ENCODE data around the gene SLC35G6. TPM values are rescaled to one million over a fixed set of nuclear protein-coding genes. Genes with fewer than 3 reads are reported as not detected.
"Not testable (repeated sequence)": the region's sequence is repeated elsewhere in the genome, so short reads cannot be mapped to it uniquely, and the experiment has no call there.

The SLC35G6 gene
- polyA plus RNA-seq (2013, experiment 1 of 2; ENCODE audit: insufficient read length) = 0.24 TPM
- 0.19 TPM for polyA plus RNA-seq (2013, experiment 2 of 2; ENCODE audit: insufficient read length)

DNA sequence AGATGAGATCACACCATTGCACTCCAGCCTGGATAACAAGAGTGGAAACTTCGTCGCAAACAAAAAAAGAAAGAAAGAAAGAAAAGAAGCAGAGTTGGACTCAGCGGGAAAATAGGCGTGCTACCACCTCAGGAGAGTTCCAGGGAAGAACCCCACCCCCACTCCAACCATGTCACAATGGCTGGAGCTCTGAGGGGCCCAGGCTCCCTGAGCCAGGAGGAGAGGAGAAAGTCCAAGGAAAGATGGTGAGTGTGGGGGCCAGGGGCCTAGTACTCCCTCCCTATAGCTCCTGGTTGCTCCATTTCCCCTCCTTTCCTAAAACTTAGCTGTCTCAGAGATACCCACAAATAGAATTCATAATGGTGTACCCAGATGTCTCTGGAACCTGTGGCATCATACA lies at the start of gene SLC35G6:
Gene SLC35G6, plus strand, starts transcription at position 172 of the 400 bp plus-strand sequence. Its CDS starts 71 bp downstream, at position 243.
- DNase-seq = not testable (repeated sequence)

DNA sequence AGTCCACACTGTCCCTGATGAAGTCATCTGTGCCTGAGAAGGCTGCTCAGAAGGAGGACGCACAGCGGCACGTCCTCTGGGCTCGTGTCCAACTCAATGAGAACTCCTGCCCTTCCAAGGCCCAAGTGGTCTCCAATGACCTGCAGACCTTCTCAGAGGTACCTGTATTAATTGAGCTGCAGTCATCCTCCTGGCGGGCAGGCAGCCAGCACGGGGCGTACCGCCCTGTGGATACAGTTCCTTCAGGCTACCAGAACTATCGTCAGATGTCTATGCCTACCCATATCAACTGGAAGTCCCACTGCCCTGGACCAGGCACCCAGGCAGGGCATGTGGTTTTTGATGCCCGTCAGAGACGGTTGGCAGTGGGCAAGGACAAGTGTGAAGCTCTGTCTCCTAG lies 49.0 kb upstream of the SLC35G6 start:
- DNase-seq = no peak

DNA sequence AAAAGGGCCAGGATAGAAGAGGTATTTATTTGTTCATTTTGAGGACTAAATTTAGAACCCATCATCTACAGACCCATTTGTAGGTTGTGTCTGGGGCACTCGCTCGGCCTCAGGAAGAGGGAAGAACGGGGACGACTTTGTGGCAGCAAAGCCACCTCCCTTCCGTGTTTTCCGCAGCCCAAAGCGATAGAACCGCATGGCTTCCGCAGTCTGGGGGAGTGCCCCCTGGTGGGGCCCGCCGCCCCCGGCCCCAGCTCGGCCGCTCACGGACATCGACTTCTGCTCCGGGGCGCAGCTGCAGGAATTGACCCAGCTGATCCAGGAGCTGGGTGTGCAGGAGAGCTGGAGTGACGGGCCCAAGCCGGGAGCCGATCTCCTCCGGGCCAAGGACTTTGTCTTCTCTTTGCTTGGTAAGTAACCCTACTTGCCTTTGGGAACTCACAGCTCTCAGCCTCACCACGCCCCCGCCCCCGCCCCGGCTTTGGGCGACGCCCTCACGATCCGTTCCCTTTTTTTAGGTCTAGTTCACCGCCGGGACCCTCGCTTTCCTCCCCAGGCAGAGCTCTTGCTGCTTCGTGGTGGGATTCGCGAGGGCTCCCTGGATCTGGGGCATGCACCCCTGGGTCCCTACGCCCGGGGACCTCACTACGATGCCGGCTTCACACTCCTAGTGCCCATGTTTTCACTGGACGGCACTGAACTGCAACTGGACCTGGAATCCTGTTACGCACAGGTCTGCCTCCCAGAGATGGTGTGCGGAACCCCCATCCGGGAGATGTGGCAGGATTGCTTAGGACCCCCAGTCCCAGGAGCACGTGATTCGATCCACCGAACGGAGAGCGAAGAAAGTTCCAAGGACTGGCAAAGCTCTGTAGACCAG lies 45.3 kb upstream of the SLC35G6 start:
- DNase-seq = no peak

DNA sequence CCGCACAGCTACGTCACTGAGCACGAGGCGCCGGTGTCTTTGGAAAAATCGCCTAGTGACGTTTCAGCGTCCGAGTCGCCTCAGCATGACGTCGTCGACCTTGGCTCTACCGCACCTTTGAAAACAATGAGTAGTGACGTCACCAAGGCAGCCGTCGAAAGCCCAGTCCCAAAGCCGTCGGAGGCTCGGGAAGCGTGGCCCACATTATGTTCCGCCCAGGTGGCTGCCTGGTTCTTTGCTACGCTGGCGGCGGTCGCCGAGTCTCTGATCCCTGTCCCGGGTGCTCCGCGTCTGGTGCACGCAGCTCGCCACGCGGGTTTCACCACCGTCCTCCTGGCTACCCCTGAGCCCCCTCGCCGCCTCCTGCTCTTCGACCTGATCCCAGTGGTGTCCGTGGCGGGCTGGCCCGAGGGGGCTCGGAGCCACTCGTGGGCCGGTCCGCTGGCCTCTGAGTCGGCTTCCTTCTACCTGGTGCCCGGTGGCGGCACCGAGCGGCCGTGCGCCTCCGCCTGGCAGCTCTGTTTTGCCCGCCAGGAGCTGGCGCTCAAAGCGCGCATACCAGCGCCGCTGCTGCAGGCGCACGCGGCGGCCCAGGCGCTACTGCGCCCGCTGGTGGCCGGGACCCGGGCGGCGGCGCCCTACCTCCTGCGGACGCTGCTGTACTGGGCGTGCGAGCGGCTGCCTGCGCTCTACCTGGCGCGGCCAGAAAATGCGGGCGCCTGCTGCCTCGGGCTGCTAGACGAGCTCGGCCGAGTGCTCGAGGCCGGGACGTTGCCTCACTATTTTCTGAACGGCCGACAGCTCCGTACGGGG lies 44.5 kb upstream of the SLC35G6 start:
- peak; percentile 78 for DNase-seq

DNA sequence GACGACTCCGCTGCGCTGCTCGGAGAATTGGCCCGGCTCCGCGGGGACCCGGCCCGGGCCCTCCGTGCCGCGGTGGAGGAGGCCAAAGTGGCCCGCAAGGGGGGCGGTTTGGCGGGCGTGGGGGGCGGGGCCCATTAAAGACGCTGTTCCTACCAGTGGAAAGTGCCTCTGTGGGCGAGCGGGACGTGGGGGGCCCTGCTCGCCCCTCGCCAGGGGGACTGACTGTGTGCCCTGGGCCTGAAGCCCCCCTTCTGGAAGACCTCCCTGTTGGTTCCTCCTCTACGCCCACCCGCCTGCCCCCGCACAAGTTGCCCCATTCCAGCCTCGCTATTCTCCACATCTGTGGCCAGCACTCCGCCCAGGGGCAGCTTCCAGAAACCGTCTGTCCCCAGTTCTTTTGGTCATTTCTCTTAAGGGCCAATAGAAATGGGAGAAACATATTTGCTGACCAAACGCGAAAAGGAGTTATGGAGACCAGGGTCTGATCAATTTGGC lies 43.8 kb upstream of the SLC35G6 start:
- no peak for DNase-seq

DNA sequence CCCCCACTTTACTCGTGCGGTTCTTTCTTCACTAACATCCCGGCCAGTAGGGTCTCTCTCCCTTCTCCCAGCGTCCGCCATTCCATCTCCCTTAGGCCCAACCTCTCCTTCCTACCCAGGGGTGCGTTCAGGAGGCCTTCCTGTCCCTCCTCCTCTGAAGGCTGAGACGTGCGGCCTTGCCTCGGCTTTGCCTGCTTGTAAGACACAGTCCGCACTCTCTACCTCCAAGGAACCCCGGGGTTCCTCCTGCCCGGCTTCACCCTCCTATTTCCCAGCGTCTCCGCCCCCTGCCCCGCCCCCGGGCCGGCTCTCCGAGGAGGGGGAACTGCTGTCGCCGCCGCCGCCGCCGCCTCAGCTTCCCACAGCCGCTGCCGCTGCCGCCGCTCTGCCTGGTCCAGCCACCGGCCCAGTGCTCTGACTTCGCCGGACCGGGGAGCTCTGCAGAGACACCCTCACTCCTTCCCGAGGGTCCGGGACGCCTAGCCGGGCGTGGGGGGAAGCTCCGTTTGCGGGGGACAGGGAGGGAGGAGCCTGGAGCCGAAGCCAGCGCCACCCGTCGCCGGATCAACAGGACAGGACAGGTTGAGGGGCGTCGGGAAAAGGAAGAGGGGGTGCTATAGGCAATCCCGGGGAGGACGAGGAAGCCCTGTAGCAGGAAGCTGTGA lies 43.2 kb upstream of the SLC35G6 start:
- DNase-seq = peak; percentile 34

DNA sequence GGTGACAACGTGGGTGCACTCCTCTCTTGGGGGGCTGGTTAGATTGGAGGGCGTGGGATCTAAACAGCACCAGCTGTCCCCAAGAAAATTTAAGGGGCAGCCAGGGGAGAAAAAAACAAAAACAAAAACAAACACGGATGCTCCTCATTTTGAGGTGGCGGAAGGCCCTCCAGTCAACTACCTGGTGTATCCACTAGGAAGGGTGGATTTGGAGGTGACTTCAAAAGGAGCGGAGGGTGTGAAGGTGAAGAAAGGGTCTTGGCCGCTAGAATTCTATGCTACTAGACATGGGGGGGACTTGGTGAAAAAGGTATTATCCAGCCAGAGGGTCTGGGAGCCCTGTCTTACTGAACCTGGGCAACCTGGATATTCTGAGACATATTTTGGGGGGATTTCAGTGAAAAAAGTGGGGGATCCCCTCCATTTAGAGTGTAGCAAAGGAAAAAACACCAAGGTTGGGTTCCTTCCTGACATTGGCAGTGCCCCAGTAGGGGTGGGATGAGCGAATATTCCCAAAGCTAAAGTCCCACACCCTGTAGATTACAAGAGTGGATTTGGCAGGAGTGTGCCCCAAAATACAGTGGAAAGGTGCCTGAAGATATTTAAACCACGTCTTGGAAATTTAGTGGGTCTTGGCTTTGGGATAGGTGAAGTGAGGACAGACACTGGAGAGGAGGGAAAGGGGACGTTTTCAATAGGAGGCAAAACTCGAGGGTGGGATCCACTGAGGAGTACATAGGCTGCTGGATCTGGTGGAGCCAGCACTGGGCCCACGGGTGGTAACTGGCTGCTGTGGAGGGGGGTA lies 42.4 kb upstream of the SLC35G6 start:
- DNase-seq = no peak

DNA sequence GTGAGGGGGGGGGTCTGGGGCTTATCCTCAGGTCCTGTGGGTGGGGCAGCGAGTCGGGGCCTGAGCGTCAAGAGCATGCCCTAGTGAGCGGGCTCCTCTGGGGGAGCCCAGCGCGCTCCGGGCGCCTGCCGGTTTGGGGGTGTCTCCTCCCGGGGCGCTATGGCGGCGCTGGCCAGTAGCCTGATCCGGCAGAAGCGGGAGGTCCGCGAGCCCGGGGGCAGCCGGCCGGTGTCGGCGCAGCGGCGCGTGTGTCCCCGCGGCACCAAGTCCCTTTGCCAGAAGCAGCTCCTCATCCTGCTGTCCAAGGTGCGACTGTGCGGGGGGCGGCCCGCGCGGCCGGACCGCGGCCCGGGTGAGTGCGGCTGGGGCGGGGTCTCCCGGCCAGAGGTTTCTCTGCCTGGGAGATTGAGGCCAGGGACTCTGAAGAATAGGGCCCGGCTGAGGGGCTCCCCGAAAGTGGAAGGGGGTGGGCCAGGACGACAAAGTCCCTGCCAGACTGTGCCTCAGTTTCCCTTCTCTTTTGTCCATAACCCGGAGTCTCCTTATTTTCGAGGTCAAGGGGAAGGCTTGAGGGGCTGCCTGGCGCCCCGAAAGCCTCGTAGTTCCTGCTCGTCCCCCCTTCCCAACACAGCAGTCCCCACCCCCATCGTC lies 41.7 kb upstream of the SLC35G6 start, which contains the start of gene FGF11:
Gene FGF11, plus strand, starts transcription at position 51 of the 651 bp plus-strand sequence. Its CDS starts 109 bp downstream, at position 160.
- no peak for DNase-seq

DNA sequence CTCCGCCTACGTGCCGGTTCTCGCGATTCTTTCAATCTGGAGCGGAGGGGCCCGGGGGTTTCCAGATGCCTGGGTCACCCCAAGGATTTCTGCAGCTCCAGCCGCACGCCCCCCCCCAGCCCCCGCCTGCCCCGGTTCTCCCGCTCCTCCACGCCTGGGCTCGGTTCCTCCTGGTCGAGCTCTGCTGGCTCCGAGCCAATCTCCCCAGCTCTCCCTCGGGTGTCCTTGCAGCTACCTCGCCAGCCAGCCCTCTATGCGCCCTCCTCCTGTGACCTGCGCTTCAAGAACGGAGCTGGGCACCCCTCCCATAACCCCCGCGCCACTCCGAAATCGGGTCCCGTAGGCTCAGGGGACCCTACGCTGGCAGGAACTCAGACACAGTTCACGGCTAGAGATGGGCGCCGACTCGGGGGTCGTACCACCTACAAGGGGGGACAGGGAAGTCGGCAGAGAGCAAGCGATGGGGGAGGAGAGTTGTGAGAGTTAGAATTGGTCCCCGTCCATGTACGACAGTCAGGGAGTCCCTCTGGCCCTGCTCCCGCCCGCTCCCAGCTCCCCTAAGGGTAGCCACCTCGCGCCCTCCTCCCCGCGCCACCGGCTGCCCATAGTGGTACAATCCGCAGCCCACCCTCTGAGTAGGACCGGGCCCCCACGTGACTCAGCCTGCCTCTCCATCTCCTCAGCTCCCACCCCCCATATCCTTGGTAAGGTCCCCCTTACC lies 41.0 kb upstream of the SLC35G6 start:
- peak; percentile 28 for DNase-seq

DNA sequence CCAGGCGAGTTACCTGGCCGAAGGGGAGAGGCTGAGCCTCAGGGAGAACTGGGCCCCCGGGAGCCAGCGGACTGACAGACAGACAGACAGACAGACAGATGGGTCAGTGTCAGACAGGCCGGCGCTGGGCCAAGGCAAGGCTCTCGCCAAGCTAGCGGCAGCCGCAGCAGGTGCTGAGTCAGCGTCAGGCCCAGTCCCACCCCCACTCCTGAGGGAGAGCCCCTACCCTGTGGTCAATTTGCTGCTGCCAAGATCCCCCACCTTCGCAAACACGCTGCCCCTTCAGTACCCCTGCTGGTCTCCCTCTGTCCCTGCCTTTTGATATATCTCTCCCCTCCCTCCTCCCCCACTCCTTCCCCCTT lies 40.4 kb upstream of the SLC35G6 start:
- DNase-seq = no peak

DNA sequence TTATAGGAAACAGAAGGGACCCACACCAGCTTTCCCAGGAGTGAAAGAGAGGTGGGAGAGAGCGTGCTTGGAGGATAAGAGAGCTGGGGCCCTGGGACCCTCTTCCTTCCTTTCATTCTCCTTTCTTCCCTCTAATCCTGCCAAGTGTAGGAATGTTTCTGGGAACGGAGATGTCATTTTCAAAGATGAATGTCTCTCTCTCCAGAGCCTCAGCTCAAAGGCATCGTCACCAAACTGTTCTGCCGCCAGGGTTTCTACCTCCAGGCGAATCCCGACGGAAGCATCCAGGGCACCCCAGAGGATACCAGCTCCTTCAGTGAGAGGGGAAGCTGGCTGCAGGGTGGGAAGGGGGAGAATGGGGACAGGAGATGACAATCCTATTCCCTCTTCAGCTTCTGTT lies 40.0 kb upstream of the SLC35G6 start:
- no peak for DNase-seq

DNA sequence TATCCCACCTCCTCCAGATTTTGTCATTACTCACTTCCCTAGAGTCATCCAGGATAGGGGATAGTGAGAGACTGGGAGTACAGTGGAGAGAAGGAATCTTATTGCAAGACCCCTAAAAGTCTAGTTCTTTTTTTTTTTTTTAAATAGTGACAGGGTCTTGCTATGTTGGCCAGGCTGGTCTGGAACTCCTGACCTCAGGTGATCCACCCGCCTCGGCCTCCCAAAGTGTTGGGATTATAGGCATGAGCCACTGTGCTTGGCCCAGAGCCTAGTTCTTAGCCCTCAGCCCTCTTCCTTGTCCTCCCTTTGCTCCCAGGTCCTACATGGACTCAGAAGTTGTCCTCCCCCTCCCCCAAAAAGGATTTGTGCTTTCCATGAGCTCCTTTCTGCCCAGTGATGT lies 39.1 kb upstream of the SLC35G6 start:
- DNase-seq = no peak

DNA sequence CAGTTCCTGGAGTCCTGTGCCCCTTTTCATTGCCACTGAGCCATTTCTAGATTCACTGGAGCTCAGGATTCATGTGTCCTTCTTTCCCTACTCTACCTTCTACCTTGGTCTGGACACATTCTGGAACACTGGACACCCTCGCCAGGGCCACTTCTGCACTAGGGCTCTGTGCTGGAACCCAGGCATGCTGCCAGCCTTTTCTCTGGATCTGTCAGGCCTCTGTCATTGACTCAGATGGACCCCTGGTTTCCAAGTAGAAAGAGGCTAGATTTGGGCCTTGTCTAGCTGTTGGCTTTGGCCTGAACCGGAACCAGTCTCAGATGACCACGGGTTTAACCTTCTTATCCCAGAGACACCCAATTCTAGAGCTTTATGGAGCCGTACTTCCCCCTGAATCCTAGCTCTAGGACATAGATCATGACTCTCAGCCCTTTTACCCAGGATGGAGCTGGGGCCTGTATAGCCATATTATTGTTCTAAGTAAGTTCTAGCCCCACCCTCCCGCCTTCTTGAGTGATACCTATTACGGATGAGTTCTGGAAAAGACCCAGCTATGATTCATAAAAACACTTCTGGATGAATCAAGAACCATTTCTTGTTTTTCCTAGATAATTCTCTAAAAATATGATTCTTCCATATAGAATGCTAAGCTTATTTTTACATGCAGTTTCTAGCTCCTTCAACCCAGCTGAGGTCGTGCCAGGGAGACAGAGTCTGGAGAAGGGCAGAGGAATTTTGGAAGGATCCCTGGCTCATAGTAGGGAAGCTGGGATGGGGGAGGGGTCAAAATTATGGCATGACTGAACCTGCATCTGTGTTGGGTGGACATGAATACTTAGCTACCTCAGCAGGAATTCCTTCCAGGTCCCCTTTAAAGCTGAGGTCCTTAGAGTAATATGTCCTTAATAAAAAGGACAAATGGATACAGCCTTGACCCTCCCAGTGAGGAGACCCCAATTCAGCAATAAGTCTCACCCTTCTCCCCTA lies 37.5 kb upstream of the SLC35G6 start:
- DNase-seq = peak; percentile 82

DNA sequence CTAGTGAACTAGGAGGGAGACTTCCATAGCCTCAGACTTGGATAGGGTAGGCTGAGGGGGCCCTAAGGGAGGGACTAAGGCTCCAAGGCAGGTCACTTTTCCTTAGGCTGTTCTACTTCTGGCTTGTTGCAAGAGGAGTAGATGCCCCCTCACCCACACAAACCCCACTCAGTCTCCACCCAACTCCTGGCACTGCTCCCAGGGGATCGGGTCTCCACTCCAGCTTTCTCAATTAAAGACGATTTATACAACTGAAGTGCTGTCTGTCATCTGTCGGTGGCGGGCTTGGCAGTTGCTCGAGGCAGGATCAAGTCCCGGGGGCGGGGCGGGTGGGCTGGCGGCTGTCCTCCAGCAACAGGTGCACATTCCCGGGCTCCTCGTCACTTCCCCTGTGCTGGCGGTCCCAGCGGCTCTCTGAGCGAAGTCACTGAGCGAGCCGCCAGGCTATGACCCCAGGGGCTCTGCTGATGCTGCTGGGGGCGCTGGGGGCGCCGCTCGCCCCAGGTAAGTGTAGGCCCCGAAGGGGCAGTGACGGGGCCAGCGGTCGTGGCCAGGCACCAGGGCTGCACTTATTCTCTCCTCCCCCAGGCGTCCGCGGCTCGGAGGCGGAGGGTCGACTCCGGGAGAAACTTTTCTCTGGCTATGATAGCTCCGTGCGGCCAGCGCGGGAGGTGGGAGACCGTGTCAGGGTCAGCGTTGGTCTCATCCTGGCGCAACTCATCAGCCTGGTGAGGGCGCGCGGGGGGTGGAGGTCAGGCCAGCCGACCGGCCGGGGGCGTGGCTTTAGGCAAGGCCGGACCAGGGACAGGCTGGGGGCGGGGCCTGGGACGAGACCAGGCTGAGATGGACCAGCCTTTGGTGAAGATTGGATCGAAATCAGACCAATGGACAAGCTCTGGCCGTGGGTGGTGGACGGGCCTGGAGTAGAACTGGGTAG lies 36.3 kb upstream of the SLC35G6 start, which contains the start of gene CHRNB1:
Gene CHRNB1, plus strand, starts transcription at position 380 of the 937 bp plus-strand sequence. Its CDS starts 67 bp downstream, at position 447.
- peak; percentile 32 for DNase-seq

DNA sequence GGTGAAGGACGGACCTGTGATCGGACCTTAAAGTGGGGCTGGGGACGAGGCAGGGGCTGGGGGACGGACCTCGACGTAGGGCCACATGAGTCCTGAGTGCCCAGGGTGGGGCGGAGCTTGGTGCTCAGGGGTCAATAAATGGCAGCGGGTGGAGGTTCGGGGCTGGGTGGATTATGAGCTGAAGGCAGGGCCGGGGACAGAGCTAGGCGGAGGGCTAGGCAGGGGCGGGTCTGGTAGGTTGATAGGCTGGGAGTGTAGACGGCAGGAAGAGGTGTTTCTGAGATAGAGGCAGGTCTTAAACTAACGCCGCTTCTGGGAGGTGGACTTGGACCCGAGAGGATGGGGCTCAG lies 35.7 kb upstream of the SLC35G6 start:
- DNase-seq = no peak

DNA sequence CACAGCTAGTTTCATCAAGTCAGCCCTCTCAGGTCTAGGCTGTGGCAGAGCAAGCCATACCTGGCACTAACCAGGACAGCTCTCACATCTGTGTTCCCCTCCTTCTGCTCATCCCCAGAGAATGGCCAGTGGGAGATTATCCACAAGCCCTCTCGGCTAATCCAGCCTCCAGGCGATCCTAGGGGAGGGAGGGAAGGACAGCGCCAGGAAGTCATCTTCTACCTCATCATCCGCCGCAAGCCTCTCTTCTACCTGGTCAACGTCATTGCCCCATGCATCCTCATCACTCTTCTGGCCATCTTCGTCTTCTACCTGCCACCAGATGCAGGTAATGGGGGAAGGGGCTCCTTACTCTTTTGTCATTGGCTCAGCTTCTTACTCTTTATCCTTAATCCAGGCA lies 32.8 kb upstream of the SLC35G6 start:
- no peak for DNase-seq

DNA sequence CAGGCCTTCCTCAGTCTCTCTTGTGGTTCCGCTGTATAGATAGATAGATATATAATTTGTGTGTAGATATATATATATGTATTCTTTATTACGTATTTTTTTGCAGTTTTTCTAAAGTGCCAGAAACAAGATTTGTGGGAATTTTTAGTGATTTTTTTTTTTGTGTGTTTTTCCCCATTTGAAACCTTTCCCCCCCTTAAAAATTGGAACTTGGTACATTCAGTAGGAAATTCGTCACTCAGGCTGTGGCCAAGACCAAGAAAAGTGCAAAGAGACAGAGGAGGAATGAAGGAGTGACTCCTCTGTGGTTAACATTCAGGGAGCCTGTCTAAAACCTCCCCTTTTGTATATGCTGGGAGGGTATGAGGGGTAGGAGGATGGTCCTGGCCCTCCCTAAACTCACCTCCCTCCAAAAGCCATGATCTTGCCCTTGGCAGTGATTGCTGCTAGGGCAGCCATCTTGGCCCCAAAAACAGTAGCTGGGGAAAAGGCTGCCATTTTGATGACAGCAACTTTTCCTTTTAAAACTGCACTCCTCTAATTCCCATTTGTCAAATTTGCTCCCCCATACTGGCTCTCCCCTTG lies 21.2 kb upstream of the SLC35G6 start:
- no peak for DNase-seq

Measured in fibroblast of skin of back (primary cell).